HUES6 (cell line): ENCODE measurements around the gene AQP9.

Source experiments
- H3K27ac ChIP-seq: 2 replicates; pipeline ENCODE4 v1.7.0; 2013; ENCODE audit warnings: low read depth, mild to moderate bottlenecking, low read length, inconsistent platforms
- H3K27me3 ChIP-seq: 2 replicates; pipeline ENCODE4 v1.6.1; 2013; ENCODE audit warnings: low read length; ENCODE audit not compliant: control insufficient read depth, insufficient read depth
- H3K36me3 ChIP-seq: 2 replicates; pipeline ENCODE4 v1.6.1; 2013; ENCODE audit warnings: low read length; ENCODE audit not compliant: control insufficient read depth, insufficient read depth
- H3K4me1 ChIP-seq: 2 replicates; pipeline ENCODE4 v1.6.1; 2013; ENCODE audit warnings: low read length; ENCODE audit not compliant: control insufficient read depth, insufficient read depth
- H3K4me3 ChIP-seq: 2 replicates; pipeline ENCODE4 v1.5.1; 2013; ENCODE audit warnings: low read depth, low read length
- H3K9ac ChIP-seq: one replicate; pipeline ENCODE4 v1.6.1; 2013; ENCODE audit warnings: mild to moderate bottlenecking, low read length
- H3K9me3 ChIP-seq: 2 replicates; pipeline ENCODE4 v1.6.1; 2013; ENCODE audit warnings: low read depth, low read length; ENCODE audit not compliant: control insufficient read depth, insufficient read depth

The AQP9 gene

GRCh38 chr15:58161436-58161930 is 23.3 kb downstream of the AQP9 start:
- Histone ChIP-seq H3K9me3 (no peaks in the 10 kb centered on the region), H3K4me3 (no peak overlapping the region), H3K27me3 (no peaks in the 10 kb centered on the region), H3K36me3 (no peaks in the 10 kb centered on the region), H3K27ac (no peak overlapping the region), H3K4me1 (no peaks in the 10 kb centered on the region), H3K9ac (no peak overlapping the region)

GRCh38 chr15:58163985-58164384 is 25.8 kb downstream of the AQP9 start:
- Histone ChIP-seq H3K4me3 (no peak overlapping the region), H3K4me1 (0 out of 2 replicates have a peak, but pooled peaks cover 4% of the 10 kb centered on the region), H3K9me3 (no peaks in the 10 kb centered on the region), H3K36me3 (no peaks in the 10 kb centered on the region), H3K27ac (no peak overlapping the region), H3K27me3 (no peaks in the 10 kb centered on the region), H3K9ac (no peak overlapping the region)

- Histone ChIP-seq H3K9me3 (no peaks in the 10 kb centered on the region), H3K4me3 (no peak overlapping the region), H3K27ac (no peak overlapping the region), H3K27me3 (no peaks in the 10 kb centered on the region), H3K4me1 (0 out of 2 replicates have a peak, but pooled peaks cover 4% of the 10 kb centered on the region), H3K9ac (no peak overlapping the region), H3K36me3 (no peaks in the 10 kb centered on the region)
Observed at GRCh38 chr15:58164926-58165325, 26.7 kb downstream of the AQP9 start.

- Histone ChIP-seq H3K4me1 (0 out of 2 replicates have a peak, but pooled peaks cover 4% of the 10 kb centered on the region), H3K9me3 (no peaks in the 10 kb centered on the region), H3K27me3 (no peaks in the 10 kb centered on the region), H3K36me3 (no peaks in the 10 kb centered on the region), H3K4me3 (no peak overlapping the region), H3K9ac (no peak overlapping the region), H3K27ac (no peak overlapping the region)
Observed at GRCh38 chr15:58165661-58166060, 27.5 kb downstream of the AQP9 start.

GRCh38 chr15:58167095-58167691 is 29.0 kb downstream of the AQP9 start:
- no peak overlapping the region for H3K4me3 ChIP-seq
- no peak overlapping the region for H3K9ac ChIP-seq
- 0 out of 2 replicates have a peak, but pooled peaks cover 4% of the 10 kb centered on the region for H3K4me1 ChIP-seq
- no peaks in the 10 kb centered on the region for H3K9me3 ChIP-seq
- no peaks in the 10 kb centered on the region for H3K27me3 ChIP-seq
- no peak overlapping the region for H3K27ac ChIP-seq
- no peaks in the 10 kb centered on the region for H3K36me3 ChIP-seq

GRCh38 chr15:58169934-58170333 is 31.8 kb downstream of the AQP9 start:
- H3K36me3 ChIP-seq = no peaks in the 10 kb centered on the region
- no peak overlapping the region for H3K27ac ChIP-seq
- 0 out of 2 replicates have a peak, but pooled peaks cover 4% of the 10 kb centered on the region for H3K4me1 ChIP-seq
- H3K4me3 ChIP-seq = no peak overlapping the region
- H3K9ac ChIP-seq = no peak overlapping the region
- no peaks in the 10 kb centered on the region for H3K9me3 ChIP-seq
- H3K27me3 ChIP-seq = no peaks in the 10 kb centered on the region

GRCh38 chr15:58171476-58172061 is 33.4 kb downstream of the AQP9 start:
- H3K27ac ChIP-seq = no peak overlapping the region
- H3K4me1 ChIP-seq = 0 out of 2 replicates have a peak, but pooled peaks cover 4% of the 10 kb centered on the region
- H3K27me3 ChIP-seq = no peaks in the 10 kb centered on the region
- no peaks in the 10 kb centered on the region for H3K36me3 ChIP-seq
- no peak overlapping the region for H3K9ac ChIP-seq
- H3K4me3 ChIP-seq = no peak overlapping the region
- H3K9me3 ChIP-seq = no peaks in the 10 kb centered on the region

- Histone ChIP-seq H3K4me1 (no peaks in the 10 kb centered on the region), H3K36me3 (no peaks in the 10 kb centered on the region), H3K27ac (no peak overlapping the region), H3K9me3 (no peaks in the 10 kb centered on the region), H3K9ac (no peak overlapping the region), H3K4me3 (no peak overlapping the region), H3K27me3 (no peaks in the 10 kb centered on the region)
Observed at GRCh38 chr15:58174709-58175108, 36.5 kb downstream of the AQP9 start.

- no peaks in the 10 kb centered on the region for H3K36me3 ChIP-seq
- no peaks in the 10 kb centered on the region for H3K9me3 ChIP-seq
- H3K4me3 ChIP-seq = no peak overlapping the region
- H3K9ac ChIP-seq = no peak overlapping the region
- no peak overlapping the region for H3K27ac ChIP-seq
- no peaks in the 10 kb centered on the region for H3K4me1 ChIP-seq
- H3K27me3 ChIP-seq = no peaks in the 10 kb centered on the region
Observed at GRCh38 chr15:58175955-58176354, 37.8 kb downstream of the AQP9 start.

GRCh38 chr15:58178668-58179067 is 40.5 kb downstream of the AQP9 start:
- Histone ChIP-seq H3K27me3 (no peaks in the 10 kb centered on the region), H3K4me1 (no peaks in the 10 kb centered on the region), H3K36me3 (no peaks in the 10 kb centered on the region), H3K9ac (no peak overlapping the region), H3K4me3 (no peak overlapping the region), H3K27ac (no peak overlapping the region), H3K9me3 (no peaks in the 10 kb centered on the region)

- Histone ChIP-seq H3K9ac (no peak overlapping the region), H3K27ac (no peak overlapping the region), H3K9me3 (no peaks in the 10 kb centered on the region), H3K27me3 (no peaks in the 10 kb centered on the region), H3K36me3 (no peaks in the 10 kb centered on the region), H3K4me1 (no peaks in the 10 kb centered on the region), H3K4me3 (no peak overlapping the region)
Observed at GRCh38 chr15:58179206-58179605, 41.0 kb downstream of the AQP9 start.
